ENCODE measurements around the gene PDAP1.

The PDAP1 gene

DNA sequence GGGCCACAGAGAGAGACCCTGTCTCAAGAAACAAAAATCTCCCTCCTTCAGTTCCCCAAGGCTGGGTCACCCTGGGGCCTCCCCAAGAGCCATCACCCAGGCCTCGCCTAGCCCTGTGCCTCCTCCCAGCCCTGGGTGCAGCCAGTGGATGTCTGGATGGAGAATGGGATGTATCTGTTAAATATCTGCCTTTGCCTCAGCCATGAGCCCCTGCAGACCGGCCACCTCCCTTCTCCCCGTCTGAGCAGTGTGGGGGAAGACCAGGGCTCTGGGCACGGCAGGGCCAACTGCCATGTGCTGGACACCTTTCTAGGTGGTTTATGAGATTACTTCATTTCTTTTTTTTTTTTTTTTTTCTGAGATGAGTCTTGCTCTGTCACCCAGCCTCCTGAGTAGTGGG is 23.9 kb downstream of the PDAP1 start:
- TF ChIP-seq, protein P1, sequence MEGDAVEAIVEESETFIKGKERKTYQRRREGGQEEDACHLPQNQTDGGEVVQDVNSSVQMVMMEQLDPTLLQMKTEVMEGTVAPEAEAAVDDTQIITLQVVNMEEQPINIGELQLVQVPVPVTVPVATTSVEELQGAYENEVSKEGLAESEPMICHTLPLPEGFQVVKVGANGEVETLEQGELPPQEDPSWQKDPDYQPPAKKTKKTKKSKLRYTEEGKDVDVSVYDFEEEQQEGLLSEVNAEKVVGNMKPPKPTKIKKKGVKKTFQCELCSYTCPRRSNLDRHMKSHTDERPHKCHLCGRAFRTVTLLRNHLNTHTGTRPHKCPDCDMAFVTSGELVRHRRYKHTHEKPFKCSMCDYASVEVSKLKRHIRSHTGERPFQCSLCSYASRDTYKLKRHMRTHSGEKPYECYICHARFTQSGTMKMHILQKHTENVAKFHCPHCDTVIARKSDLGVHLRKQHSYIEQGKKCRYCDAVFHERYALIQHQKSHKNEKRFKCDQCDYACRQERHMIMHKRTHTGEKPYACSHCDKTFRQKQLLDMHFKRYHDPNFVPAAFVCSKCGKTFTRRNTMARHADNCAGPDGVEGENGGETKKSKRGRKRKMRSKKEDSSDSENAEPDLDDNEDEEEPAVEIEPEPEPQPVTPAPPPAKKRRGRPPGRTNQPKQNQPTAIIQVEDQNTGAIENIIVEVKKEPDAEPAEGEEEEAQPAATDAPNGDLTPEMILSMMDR (IDR thresholded peaks at IDR 0.05), result no peak

DNA sequence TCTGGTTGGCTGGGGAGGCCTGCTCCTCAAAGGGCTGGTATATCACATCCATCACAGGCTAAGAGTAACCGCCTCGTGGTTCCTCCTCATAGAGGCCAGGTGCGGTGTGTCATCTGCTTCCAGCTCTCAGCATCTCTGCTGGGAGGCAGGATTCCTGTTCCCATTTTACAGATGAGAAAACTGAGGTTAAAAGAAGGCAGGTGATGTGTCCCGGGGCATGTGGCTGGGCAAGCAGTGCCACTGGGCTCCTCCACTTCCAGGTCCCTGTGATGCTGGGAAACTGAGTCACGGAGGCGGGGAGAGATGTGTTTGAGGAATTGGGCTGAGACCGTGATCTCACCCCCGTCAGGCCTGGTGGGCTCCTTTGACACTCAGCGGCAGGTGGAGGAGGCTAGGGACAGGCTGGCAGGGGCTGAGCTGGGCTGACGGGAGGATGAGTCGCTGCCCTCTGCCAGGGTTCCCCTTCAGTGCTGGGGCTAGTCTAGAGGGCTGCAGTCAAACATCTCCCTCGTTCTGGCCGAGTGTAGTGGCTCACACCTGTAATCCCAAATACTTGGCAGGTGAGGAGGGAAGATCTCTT is 24.5 kb downstream of the PDAP1 start:
- TF ChIP-seq, protein P1 (IDR thresholded peaks at IDR 0.05), result no peak

DNA sequence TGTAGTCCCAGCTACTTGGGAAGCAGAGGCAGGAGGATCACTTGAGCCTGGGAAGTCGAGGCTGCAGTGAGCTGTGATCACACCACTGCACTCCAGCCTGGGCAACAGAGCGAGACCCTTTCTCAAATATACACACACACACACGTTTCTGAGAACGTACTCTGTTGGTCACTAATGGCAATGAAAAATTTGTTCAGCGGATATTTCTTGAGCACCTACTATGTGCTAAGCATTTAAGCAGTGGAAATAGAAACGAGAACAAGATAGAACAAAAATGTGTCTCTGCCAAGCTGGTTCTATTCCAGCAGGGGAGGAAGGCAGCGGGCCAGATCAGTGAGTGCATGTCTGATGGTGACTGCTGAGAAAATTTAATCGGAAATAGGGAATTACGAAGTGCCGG is 25.2 kb downstream of the PDAP1 start:
- TF ChIP-seq, protein P1 (IDR thresholded peaks at IDR 0.05), result no peak

DNA sequence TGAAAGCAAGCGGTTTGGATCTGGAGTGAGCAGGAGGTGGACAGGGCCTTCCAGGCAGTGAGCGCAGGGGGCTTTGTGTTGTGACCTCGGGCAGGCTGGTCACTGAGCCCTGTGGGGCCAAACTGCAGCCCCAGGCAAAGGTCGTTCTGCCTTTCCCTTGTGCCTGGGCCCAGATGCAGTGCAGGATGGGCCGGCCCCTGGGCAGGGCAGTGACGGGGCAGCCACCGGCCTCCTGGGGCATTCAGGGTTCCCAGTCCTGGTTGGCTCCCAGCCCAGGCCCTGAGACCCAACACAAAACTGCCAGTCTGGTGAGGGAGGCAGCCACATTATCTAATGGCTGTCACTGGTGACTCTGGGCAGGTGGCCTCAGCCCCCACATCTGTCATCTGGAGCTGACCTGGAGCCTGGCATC is 26.7 kb downstream of the PDAP1 start:
- TF ChIP-seq, protein P1 (IDR thresholded peaks at IDR 0.05), result no peak

DNA sequence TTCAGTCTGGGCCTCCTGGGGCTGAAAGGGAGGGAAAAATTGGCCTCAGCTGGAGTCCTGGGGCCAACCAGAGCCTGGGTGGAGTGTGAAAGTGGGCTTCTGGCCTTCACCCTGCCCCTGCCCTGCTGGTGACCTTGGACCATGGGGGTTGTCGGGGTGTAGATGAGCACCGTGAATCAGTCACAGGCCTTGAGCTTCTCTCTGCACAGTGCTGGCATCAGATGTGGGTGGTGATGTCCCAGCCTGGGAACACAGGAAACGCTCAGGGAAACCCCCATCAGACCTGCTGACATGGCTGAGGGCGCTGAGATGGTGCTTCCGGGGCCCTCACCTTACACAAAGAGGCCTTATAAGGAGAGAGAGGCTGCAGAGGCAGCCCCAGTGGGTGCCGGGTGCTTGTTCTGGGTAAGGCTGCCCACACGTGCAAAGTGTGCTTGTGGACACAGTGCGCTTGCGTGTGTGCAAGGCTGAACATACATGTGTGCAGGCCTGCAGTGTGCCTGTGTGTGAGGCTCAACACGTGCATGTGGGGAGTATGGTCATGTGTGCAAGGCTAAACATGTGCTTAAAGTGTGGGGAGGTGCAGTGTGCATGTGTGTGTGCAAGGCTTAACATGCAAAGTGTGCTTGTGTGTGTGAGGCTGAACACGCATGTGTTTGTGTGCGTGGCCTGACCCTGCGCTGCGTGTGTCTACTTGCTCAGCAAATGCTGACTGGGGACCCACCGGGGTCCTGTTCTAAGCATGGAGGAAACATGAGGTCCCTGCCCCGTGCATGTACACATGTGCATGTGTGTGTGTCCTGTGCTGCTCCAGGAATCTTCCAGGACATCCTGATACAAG is 27.4 kb downstream of the PDAP1 start:
- TF ChIP-seq, protein P1 (IDR thresholded peaks at IDR 0.05), result no peak

DNA sequence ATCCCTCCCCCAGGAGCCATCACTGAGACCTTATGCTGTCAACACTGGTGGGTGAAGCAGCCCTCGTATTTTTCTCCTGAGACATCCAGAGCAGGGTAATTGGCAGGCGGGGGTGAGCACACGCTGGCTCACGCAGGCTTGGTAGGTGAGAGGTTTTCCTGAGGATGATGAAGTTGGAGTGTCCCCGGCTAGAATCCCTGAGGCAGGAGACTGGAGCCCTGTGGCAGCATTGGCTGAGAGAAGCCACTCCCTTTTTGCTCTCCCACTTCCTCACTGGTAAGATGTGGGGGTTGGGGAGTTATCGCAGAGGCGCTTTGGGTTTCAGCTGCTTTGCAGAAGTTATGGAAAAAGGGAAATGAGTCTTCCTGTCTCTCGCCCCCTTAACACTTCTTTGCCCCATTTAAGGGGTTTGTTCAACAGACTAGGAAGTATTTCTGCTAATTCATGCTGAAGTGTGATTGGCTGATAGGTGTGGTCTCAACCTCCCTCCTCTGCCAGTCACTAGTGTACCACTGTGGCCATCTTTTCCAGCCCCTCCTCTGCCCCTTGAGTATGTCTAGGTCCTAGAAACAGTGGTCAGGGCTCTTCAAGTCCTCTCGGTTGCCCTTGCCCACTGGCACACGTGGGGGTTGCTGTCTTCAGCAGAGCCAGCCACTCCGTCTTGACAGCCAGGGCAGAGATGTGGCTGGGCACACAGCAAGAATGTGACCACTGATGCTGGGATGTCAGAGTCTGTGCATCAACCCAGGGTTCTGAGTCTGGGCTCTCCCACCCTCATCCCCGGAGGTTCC is 28.2 kb downstream of the PDAP1 start:
- TF ChIP-seq, protein P1 (IDR thresholded peaks at IDR 0.05), result no peak

DNA sequence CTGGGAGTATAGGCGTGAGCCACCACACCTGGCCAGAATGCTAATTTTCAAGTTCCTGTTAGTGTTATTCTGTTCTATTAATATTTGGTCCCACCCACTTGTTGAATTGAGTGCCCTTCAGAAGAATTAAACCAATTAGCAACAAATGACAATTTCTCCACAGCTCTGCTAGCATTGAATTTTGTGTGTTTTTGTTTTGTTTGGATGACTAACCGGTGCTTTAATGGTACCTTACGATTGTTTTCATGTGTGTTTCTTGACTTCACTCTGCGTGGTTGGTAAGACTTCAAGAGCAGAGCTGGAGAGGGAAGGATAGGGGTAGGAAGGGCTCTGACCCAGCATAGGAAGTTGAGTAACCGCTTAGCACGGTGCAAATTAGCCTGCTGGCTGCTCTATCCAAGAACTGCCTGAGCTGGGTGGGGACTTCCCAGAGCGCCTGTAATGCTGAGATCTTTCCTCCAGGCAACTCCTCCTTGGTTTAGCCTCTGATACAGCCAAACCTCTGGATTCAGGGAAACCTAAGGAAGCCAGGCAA is 29.3 kb downstream of the PDAP1 start:
- TF ChIP-seq, protein P1 (IDR thresholded peaks at IDR 0.05), result no peak
